OCI-LY7 (cell line): ENCODE results near the gene CRTC1. TPM values are rescaled to one million over a fixed set of nuclear protein-coding genes. Genes with fewer than 3 reads are reported as not detected.

ENCODE experiments used
- BruUV-seq: library from RNA; stranded (reverse); fragments of 400-500 nt; replicated peaks from 2 replicates; lab custom pipeline; 2021; lab: Mats Ljungman, UMichigan
- CTCF ChIA-PET: fragments of 300-600 bp; sonication (Branson Sonifier 250); formaldehyde crosslinking; loops from one replicate; lab custom pipeline; 2022; ENCODE audit warnings: antibody characterized with exemption; ENCODE audit not compliant: unreplicated experiment; lab: Charles Lee
- POLR2A ChIA-PET: fragments of 300-600 bp; sonication (Branson Sonifier 250); formaldehyde crosslinking; loops from one replicate; lab custom pipeline; 2022; ENCODE audit warnings: antibody characterized with exemption; lab: Charles Lee
- DNase-seq: peaks from one replicate; pipeline ENCODE4 v3.0.0-alpha.2; 2015; ENCODE audit warnings: low spot score
- H2AFZ ChIP-seq: fragments of 200-600 bp; sonication (generic), shearing (Covaris generic); 2 replicates; pipeline ENCODE4 v1.6.1; 2014; ENCODE audit warnings: mild to moderate bottlenecking, antibody characterized with exemption, low read length, moderate library complexity
- H3K27ac ChIP-seq: fragments of 200-600 bp; sonication (generic); 2 replicates; pipeline ENCODE4 v1.5.1; 2014; ENCODE audit warnings: mixed run types, low read depth, mild to moderate bottlenecking, moderate library complexity, low read length, inconsistent platforms; ENCODE audit not compliant: poor library complexity, severe bottlenecking
- H3K36me3 ChIP-seq: fragments of 200-600 bp; sonication (generic); 2 replicates; pipeline ENCODE4 v1.6.1; 2014; ENCODE audit warnings: mild to moderate bottlenecking, antibody characterized with exemption, low read length, moderate library complexity, mixed read lengths; ENCODE audit not compliant: insufficient read depth
- H3K4me1 ChIP-seq: fragments of 200-600 bp; sonication (generic); 2 replicates; pipeline ENCODE4 v1.5.1; 2014; ENCODE audit warnings: mild to moderate bottlenecking, low read length; ENCODE audit not compliant: insufficient read depth, poor library complexity, severe bottlenecking
- H3K4me2 ChIP-seq: fragments of 200-600 bp; sonication (generic); 2 replicates; pipeline ENCODE4 v1.6.1; 2014; ENCODE audit warnings: mild to moderate bottlenecking, low read length
- H3K4me3 ChIP-seq: fragments of 200-600 bp; sonication (generic); 2 replicates; pipeline ENCODE4 v1.5.1; 2014; ENCODE audit warnings: mild to moderate bottlenecking, low read depth, low read length; ENCODE audit not compliant: poor library complexity, severe bottlenecking
- H3K79me2 ChIP-seq: fragments of 200-600 bp; sonication (generic); 2 replicates; pipeline ENCODE4 v1.6.1; 2016; ENCODE audit warnings: low read depth, mild to moderate bottlenecking, low read length, moderate library complexity, mixed read lengths; ENCODE audit not compliant: insufficient read depth
- H3K9me2 ChIP-seq: fragments of 200-600 bp; sonication (generic); 2 replicates; pipeline ENCODE4 v1.6.1; 2016; ENCODE audit warnings: mild to moderate bottlenecking, low read length, mixed read lengths; ENCODE audit not compliant: insufficient read depth
- H3K9me3 ChIP-seq: fragments of 200-600 bp; sonication (generic); 2 replicates; pipeline ENCODE4 v1.6.1; 2014; ENCODE audit warnings: mild to moderate bottlenecking, mixed run types, low read length, mixed read lengths
- H4K20me1 ChIP-seq: fragments of 200-600 bp; sonication (generic); 2 replicates; pipeline ENCODE4 v1.6.1; 2014; ENCODE audit warnings: mild to moderate bottlenecking, antibody characterized with exemption, low read length, moderate library complexity, mixed read lengths; ENCODE audit not compliant: insufficient read depth
- EZH2phosphoT487 ChIP-seq: fragments of 200-600 bp; sonication (generic); IDR thresholded peaks from 2 replicates; pipeline ENCODE4 v1.6.1; 2018; ENCODE audit warnings: low read depth, borderline replicate concordance, mild to moderate bottlenecking, mixed run types, antibody characterized with exemption, low read length, moderate library complexity, mixed read lengths
- intact Hi-C: fragments of 100-400 bp; cut with micrococcal nuclease; formaldehyde crosslinking; loops from one replicate; pipeline ENCODE4 v1.10.0; 2022; ENCODE audit not compliant: unreplicated experiment
- total RNA-seq, 2 experiments: library from RNA; depleted of rRNA in 1 of 2; stranded (reverse); fragments of >200 nt in 1 of 2; shearing (Covaris generic) in 1 of 2; gene quantifications; 2 replicates each; pipeline ENCODE4 v1.2.3, GENCODE V29; 2014 to 2022
- TF ChIP-seq, protein P1 (sequence below): fragments of 200-600 bp; sonication (generic); conservative IDR thresholded peaks from 2 replicates; pipeline ENCODE4 v1.5.1; 2014; ENCODE audit warnings: mild to moderate bottlenecking, antibody characterized with exemption, low read length, moderate library complexity, mixed read lengths

CRTC1 gene
- total RNA-seq, 2 experiments from 2014 or later = 4.1 to 10.3 TPM

DNA sequence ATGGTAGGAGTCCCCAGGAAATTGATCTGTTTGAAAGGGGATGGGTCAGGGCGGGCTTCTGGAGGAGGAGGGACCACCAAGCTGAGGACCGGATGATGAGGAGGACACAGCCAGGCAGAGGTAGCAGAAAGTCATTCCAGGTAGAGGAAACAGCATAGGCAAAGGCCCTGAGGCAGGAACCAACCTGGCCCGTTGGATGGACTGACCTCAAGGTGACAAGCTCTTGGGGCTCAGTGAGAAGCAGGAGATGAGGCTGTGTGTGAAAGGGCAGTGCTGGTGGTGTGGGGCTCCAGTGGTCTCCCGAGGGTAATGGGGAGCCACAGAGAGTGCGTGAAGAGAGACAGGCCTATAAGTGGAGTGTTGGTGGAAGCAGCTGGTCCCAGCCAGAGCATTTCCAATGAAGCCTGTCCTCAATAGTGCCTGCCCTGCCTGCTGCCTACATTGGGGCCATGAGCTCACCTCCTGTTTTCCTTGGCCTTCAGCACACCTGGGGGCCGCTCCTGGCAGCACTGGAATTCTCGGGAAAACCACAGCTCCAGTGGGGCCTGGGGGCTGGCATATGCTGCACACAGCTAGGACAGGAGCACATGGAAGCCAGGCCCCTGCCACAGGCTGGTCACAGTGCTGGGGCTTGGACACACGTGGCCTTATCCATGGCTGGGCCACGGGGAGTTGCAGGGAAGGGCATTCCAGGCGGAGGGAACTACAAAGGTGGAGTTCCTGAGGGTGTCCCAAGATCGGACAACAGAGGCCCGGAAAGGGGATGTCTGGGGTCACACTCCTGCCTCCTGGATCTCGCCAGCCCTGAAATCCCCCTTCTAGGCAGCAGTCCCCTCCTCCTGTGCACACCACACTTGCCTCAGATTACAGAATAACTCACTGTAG is 109.9 kb downstream of the CRTC1 start:
- CTCF ChIA-PET = no interaction called here
- Histone ChIP-seq H2AFZ (no peak overlapping the region), H3K36me3 (no peaks in the 10 kb centered on the region), H3K9me2 (no peaks in the 10 kb centered on the region), H3K4me1 (no peaks in the 10 kb centered on the region), H3K4me3 (no peak overlapping the region), H3K9me3 (no peaks in the 10 kb centered on the region), H3K27ac (no peak overlapping the region), H3K79me2 (no peaks in the 10 kb centered on the region), H4K20me1 (no peaks in the 10 kb centered on the region), H3K4me2 (no peak overlapping the region)
- DNase-seq = no peak
- TF ChIP-seq EZH2phosphoT487 = no peak
- TF ChIP-seq, protein P1, sequence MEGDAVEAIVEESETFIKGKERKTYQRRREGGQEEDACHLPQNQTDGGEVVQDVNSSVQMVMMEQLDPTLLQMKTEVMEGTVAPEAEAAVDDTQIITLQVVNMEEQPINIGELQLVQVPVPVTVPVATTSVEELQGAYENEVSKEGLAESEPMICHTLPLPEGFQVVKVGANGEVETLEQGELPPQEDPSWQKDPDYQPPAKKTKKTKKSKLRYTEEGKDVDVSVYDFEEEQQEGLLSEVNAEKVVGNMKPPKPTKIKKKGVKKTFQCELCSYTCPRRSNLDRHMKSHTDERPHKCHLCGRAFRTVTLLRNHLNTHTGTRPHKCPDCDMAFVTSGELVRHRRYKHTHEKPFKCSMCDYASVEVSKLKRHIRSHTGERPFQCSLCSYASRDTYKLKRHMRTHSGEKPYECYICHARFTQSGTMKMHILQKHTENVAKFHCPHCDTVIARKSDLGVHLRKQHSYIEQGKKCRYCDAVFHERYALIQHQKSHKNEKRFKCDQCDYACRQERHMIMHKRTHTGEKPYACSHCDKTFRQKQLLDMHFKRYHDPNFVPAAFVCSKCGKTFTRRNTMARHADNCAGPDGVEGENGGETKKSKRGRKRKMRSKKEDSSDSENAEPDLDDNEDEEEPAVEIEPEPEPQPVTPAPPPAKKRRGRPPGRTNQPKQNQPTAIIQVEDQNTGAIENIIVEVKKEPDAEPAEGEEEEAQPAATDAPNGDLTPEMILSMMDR = no peak
- intact Hi-C loops = no loop called here
- POLR2A ChIA-PET = interaction anchor here (0.6 kb wide), 1 partner anchor 86 kb away, joined by 3 read pairs; no protein-coding TSS in a partner anchor
- no TSS peak for BruUV-seq

DNA sequence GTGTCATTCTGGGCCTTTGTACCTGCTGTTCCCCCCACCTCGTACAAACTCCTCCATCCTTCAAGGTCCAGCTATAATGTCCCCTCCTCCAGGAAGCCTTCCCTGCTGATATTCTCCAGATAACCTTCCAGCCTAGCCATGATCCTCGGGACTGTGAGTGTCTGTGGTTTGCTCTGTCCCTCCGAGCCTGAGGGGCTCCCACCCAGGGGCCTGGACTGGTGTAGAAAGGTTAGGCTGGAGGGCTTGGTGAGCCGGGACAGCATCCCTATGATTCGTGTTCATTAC is 110.5 kb downstream of the CRTC1 start:
- no peak for DNase-seq
- CTCF ChIA-PET = no interaction called here
- Histone ChIP-seq H3K9me2 (no peaks in the 10 kb centered on the region), H3K4me3 (no peak overlapping the region), H4K20me1 (no peaks in the 10 kb centered on the region), H3K27ac (no peak overlapping the region), H3K9me3 (no peaks in the 10 kb centered on the region), H2AFZ (no peak overlapping the region), H3K79me2 (no peaks in the 10 kb centered on the region), H3K4me1 (no peaks in the 10 kb centered on the region), H3K36me3 (no peaks in the 10 kb centered on the region), H3K4me2 (no peak overlapping the region)
- TF ChIP-seq, protein P1 = no peak
- no peak for TF ChIP-seq EZH2phosphoT487
- POLR2A ChIA-PET = no interaction called here
- BruUV-seq = no TSS peak
- intact Hi-C loops = no loop called here

DNA sequence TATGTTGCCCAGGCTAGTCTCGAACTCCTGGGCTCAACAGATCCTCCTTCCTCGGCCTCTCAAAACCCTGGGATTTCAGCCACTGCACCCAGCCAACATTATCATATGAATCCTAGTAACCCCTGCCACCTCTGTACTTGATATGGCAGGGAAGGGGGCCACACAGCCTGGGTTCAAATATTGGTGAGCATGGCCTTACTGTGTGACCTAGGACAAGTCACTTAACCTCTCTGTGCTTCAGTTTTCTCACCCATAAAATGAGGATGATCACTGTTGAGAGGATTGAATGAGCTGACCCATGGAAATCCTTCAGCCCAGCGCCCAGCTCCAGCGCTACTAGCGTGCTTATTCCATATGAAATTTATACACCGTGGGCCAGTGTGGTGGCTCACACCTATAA is 111.2 kb downstream of the CRTC1 start:
- no TSS peak for BruUV-seq
- Histone ChIP-seq H3K4me2 (no peak overlapping the region), H2AFZ (no peak overlapping the region), H3K79me2 (no peaks in the 10 kb centered on the region), H3K36me3 (no peaks in the 10 kb centered on the region), H3K9me3 (no peaks in the 10 kb centered on the region), H3K27ac (no peak overlapping the region), H3K4me1 (no peaks in the 10 kb centered on the region), H4K20me1 (no peaks in the 10 kb centered on the region), H3K9me2 (no peaks in the 10 kb centered on the region), H3K4me3 (no peak overlapping the region)
- TF ChIP-seq, protein P1 = no peak
- TF ChIP-seq EZH2phosphoT487 = no peak
- no peak for DNase-seq
- ChIA-PET POLR2A (no interaction called here), CTCF (no interaction called here)
- intact Hi-C loops = no loop called here
